Epithelial cell of proximal tubule (primary cell): ENCODE data around the gene MAP1LC3A. TPM values are rescaled to one million over a fixed set of nuclear protein-coding genes. Genes with fewer than 3 reads are reported as not detected.

ENCODE experiments used
- DNase-seq: peaks from one replicate; pipeline ENCODE4 v3.0.0-alpha.2; 2011; ENCODE audit warnings: low read depth
- H3K4me3 ChIP-seq: 2 replicates; pipeline ENCODE4 v1.5.1; 2011; ENCODE audit warnings: low read depth, mild to moderate bottlenecking, low read length
- total RNA-seq: library from RNA; depleted of rRNA; stranded (reverse); fragments of >200 nt; gene quantifications from 2 replicates; pipeline ENCODE4 v1.2.3, GENCODE V29; 2015
- TF ChIP-seq, protein P1 (sequence below): conservative IDR thresholded peaks from 2 replicates; pipeline ENCODE4 v1.5.1; 2012; ENCODE audit warnings: low read depth, mild to moderate bottlenecking, low read length

Gene MAP1LC3A
- total RNA-seq, 1 donor from 2014 or later: 28.3 TPM

DNA sequence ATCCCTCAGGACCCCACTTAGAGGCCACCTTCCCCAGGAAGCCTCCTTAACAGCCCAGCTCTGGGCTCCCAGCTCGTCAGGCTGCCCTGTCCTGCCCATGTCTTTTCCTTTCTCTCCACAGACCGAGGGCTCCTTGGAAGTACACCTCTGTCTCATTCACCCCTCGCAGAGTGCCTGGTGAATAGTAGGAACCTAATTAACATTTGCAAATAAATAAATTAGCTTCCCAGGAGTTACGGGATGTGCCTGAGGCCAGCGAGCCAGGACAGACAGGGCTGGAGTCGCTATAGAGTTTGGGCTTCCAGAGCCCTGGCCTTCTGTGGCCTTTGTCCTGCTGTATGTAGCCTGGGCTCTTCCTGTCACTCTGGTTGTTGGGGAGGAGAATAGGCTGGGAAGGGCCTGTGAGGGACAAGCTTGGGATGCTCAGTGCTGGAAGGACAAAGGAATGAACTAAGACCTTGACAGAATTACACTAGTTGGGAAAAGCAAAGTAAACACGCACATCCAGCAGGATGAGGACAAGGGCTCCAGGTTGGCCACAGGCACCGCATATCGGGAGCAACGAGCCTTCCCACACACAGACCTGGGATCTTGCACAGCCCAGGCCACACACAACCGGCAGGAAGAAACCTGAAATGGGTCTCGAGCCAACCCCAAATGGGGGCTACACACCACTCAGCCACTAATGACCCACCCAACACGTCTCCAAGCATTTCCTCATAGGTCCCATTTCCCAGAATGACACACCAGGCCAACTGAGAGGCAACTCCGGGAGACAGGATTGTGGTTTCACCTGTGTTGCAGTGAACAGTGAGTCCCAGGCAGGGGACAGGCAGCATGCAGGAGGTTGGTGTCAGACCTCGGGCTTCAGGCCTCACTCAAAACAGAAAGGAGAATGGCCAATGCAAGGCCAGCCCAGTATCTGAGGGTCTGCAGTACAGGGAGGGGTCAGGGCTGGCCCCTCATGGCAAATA, 9.7 kb downstream of the MAP1LC3A start:
- DNase-seq: no peak
- TF ChIP-seq, protein P1, sequence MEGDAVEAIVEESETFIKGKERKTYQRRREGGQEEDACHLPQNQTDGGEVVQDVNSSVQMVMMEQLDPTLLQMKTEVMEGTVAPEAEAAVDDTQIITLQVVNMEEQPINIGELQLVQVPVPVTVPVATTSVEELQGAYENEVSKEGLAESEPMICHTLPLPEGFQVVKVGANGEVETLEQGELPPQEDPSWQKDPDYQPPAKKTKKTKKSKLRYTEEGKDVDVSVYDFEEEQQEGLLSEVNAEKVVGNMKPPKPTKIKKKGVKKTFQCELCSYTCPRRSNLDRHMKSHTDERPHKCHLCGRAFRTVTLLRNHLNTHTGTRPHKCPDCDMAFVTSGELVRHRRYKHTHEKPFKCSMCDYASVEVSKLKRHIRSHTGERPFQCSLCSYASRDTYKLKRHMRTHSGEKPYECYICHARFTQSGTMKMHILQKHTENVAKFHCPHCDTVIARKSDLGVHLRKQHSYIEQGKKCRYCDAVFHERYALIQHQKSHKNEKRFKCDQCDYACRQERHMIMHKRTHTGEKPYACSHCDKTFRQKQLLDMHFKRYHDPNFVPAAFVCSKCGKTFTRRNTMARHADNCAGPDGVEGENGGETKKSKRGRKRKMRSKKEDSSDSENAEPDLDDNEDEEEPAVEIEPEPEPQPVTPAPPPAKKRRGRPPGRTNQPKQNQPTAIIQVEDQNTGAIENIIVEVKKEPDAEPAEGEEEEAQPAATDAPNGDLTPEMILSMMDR: no peak
- H3K4me3 ChIP-seq: no peak overlapping the region

DNA sequence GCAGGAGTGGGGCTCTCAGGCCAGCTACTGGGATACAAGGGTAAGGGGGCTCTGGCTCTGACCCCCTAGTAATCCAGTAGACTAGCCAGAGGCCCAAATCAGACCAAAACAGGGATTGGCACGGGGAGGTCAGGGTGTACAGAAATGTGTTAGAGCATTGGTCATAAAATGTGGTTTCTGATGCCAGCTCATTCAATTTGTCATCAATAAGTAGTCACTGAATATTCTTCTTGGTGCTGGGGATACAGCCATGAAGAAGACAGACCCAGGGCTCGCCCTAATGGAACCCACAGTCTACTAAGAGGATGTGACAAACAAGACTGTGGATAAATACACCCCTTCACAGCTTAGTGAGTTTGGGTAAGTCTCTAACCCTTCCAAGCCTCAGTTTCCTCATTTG, 11.1 kb downstream of the MAP1LC3A start:
- TF ChIP-seq, protein P1: no peak
- DNase-seq: no peak

DNA sequence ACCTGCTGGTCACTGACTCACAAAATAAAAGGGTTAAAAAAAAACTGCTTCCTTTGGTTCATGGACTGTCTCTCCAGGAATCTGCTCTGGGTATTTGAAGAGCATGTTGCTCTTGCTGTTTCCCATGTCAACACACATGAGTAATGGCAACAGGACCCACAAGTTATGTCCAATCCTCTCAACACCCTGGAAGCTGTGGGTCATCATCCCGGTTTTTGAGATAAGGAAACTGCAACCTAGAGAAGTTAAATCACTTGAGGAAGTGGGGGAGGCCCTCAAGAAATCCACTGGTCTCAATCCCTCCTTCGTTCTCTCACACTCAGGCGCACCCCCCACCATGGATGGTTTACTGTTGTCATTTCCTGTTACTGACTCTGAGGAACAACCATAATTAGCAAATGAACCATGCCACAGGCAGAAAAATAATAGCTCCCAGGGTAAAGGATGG, 12.4 kb downstream of the MAP1LC3A start:
- DNase-seq: no peak
- H3K4me3 ChIP-seq: no peak overlapping the region
- TF ChIP-seq, protein P1: no peak

More for the DNA sequence above, 11.1 kb downstream of the MAP1LC3A start:
- H3K4me3 ChIP-seq: no peak overlapping the region

DNA sequence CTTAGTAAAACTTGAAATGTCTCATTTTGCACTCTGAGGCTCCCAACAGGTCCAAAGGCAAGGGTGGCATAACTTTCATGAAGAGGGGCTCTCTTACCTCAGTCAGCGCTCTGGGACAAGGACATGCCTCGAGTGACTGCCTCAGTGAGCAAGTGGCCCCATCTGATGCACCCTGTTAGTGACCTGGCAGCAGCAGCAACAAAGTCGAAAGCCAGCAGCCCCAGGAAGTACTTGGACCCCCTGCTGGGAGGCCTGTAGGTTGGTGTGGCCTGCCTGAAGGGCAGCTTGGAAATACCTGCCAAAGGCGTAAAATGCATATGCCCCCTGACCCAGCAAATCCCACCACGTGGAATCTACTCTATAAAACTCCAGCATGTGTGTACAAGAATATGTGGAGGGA, 13.2 kb downstream of the MAP1LC3A start:
- DNase-seq: no peak
- H3K4me3 ChIP-seq: no peak overlapping the region
- TF ChIP-seq, protein P1: no peak

DNA sequence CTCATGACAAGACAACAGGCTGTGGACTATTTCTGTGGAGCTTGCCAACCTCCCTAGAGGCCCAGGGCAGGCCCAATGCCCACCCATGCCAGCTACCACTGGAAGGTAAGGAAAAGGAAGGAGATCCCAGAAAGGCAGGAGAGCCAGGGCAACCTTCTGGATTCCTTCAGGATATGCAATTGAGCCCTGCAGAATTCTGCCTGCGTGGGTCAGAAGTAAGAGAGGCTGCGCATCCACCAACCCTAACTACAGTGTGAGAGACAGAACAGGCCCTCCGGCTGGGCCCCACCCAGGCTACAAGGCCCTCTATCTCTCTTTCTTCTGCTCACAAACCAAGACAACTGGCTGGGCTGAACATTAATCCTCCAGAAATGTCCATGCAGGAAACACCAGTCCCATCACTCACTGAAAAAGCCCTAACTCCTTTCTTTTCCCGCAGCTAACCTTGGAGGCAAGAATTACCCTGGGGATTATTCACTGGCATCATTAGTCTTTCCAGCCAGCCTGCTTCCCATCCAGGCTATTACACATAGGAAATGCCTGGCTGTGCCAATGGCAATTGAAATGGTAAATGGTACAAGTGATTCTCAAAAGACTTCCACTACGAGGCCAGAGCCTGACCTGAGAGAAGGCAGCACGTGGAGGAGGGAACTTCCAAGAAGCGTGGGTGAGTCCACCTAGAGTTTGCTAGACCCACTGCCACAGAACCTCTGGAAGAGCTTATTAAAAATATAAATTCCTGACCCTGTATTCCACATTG, 15.2 kb downstream of the MAP1LC3A start:
- no peak overlapping the region for H3K4me3 ChIP-seq
- DNase-seq: no peak
- TF ChIP-seq, protein P1: no peak

DNA sequence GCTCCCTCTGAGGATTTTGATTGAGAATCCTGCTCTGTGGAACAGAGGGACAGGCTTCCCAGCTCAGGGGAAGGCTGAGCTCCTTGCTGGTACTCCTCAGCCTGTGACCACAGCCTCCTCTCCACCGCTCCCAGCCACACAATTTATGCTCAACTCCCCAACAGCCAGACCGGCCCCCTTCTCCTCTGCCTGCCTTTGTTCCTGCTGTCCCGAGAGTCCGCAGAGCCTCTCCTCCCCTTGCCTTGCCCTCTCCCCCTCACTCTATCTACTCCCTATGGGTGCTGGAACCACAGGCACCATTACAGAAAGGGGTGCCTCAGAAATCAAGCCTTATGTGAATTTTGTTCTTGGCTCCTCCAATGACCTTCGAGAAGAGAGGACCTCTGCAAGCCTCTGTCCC, 15.9 kb downstream of the MAP1LC3A start:
- H3K4me3 ChIP-seq: no peak overlapping the region
- DNase-seq: no peak
- TF ChIP-seq, protein P1: no peak
